ENCODE data around the gene TBL1XR1.

TBL1XR1 gene

DNA sequence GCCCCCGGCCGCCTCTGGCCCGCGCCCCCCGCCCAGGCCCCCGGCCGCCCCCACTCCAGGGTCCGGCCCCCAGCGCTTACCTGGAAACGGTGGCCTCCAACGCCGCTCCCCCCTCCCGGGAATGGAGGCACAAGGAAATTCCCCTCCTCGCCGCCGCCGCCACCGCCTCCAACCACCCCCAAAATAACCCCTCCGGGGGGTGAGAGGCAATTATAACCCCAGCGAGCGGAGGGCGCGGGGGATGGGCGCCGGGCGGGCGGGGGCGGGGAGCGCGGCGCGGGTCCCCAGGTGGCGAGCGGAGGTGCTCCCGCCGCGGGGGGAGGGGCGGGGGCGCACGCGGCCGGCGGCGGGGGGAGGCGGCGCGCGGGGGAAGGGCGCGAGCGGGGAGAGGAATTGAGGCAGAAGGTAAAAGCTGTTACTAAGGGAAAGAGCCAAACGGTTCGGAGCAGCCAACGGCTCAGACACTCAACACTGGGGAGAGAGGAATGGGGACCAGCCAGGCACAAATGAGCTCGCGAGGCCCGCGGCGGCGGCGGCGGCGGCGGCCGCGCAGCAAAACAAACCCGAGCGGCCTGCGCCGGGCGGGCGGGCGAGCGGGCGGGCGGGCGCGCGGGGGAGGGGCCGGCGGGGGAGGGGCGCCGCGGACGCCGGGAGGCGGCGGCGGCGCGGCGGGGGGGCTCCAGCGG lies at the start of gene TBL1XR1:
TSS of gene TBL1XR1 (minus strand) at position 442 of the 686 bp plus-strand sequence. CDS start 132,505 bp downstream, outside the sequence.
- peak; percentile 75 to 82 for DNase-seq

DNA sequence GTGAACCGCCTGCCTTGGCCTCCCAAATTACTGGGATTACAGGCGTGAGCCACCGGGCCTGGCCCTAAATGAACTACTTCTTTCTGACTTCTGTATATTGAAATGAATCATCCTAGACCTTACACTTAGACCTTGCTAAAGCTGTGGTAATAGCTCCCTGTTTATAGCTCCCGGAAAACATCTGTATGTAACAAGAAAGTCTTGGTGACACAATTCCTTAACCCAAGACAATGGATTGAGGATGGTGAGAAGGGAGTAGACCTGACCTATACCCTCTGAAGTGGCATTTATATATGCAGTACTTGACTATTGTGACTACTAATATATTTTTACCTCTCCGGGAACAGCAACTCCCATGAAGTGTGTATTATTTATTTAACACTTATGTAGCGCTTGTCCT lies 48.0 kb upstream of the TBL1XR1 start:
- DNase-seq: no peak

DNA sequence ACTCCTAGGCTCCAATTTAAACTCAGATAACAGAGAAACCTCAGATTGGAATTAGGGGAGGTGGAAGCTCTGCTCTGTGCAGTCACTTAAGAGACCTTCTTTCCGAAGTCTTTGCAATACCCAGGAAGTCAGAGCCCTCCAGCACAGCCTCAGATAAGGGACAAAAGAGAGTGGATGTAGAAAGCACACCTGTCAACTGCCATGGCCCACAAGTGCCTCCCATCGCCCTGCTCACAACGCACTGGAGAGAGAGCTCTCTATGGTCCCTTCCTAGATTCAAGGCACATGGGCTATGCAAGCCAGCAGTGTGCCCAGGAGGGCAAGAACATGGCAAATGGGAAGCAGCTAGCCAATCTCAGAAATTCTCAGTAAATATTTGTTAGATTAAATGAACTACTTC lies 47.3 kb upstream of the TBL1XR1 start:
- no peak for DNase-seq

DNA sequence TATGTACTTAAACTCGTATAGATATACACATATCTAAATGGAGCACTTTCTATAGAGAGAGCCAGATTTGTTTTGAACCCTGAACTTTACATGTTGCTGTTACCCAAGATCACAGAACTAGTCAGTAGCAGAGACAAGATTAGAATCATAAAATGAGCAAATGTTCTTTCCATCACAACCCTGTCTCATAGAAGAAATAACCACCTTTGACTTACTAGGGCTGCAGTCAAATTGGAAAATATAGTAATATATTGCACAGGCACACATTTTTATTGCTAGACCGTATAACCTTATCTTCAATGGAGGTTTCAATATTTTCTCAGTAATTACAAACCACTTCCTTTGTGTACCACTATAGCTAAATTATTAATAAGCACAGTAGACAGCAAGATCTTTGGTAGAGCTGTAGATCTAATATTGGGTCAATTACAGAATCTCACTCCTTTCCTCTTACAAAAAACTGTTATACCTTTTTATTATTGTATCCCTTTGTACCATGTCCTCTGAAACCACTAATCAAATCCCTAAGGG lies 41.5 kb upstream of the TBL1XR1 start:
- DNase-seq: no peak

DNA sequence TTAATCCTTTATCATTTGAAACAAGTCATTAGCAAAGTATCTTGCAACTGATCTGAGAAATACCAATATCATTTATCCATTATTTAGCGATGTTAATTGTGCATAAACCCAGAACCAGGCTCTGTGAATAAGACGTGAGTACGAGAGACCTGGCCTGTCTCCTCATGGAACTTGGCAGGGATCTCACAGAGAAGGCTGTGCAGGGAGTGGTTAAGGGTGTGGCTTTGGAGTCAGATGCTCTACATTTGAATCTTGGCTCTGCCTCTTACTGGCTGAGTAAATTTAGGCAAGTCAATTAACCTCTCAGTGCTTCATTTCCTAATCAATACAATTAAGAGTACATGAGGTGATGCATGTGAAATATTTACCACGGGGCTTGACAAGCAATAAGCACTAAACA lies 39.9 kb upstream of the TBL1XR1 start:
- DNase-seq: no peak

DNA sequence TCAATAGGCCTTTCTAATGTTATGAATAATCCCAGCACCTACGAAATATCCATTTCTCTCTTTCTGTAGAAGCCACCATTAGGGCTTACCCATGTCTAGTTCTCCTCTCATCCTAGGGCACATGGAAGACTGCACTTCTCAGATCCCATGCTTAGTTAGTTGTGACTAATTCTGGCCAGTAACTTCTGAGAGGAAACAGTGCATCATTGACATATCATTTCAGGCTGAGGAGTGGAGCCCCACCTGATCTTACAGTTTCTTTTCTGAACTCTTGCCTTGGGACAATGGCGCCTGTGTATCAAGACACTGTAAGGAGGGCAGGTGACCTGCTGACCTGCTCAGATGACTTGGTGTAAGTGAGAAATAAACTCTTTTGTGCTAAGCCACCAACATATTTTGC lies 39.4 kb upstream of the TBL1XR1 start:
- DNase-seq: no peak

DNA sequence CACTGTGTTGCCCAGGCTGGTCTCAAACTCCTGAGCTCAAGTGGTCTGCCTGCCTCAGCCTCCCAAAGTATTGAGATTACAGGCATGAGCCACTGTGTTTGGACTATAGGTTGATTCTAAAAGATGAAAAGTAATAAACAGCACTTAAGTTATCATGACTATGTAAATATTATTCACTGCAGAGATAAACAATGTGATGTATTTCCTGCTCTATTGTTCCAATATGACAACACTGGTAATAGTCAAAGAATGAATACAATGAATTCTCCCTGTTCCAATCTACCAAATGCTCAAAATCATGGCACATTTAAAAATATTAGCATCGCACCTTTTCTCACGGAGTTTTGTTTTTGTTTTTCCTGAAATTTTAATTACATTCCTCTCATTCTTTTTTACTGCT lies 36.8 kb upstream of the TBL1XR1 start:
- DNase-seq: no peak

DNA sequence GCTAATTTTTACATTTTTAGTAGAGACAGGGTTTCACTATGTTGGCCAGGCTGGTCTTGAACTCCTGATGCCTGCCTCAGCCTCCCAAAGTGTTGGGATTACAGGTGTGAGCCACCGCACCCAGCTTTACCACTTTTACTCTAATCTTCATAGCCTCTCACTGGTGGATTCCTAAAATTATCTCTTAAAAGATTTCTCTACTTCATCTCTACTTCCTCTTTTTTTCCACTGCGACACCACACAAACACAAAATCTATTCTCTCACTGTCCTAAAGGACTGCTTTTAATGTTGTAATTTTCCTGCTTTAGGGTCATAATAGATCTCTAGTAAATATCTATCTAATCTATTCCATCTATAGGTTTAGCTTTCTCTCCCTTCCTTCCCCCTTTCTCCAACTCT lies 34.0 kb upstream of the TBL1XR1 start:
- DNase-seq: no peak

DNA sequence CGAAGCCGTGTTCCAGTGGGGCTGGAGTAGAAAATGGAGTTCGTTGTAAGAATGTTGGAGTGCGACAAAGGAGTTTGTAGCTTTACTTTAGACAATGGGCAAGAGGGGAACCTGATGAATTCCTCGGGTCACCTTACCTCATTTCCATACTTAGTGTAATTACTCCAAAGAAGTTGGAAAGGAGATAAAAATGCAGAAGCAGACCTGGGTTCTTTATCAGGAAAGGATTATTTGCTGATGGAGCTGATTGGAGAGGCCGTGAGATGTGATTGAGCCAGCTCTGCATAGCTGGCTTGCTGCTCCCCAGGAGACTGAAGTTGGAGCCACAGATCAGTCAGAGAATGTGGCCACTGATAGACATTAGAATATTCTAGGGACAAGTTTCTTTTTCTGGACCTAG lies 33.4 kb upstream of the TBL1XR1 start:
- DNase-seq: no peak

DNA sequence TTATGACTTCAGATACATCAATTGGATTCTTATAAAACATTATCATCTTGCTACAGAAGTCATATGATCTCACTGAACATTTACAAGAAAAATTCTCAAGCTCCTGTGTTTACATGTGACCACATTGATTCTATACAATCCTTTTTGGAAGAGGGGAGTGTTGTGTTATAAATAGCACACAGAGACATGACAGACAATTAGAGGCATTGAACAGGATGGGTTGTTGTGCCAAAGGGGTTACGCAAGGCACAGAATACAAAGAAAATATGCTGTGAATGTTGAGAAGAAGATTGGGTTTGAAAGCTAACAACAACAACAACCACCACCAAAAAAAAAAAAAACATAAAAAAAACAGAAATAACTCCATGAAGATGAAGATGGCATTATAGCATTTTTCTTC lies 32.5 kb upstream of the TBL1XR1 start:
- DNase-seq: no peak

DNA sequence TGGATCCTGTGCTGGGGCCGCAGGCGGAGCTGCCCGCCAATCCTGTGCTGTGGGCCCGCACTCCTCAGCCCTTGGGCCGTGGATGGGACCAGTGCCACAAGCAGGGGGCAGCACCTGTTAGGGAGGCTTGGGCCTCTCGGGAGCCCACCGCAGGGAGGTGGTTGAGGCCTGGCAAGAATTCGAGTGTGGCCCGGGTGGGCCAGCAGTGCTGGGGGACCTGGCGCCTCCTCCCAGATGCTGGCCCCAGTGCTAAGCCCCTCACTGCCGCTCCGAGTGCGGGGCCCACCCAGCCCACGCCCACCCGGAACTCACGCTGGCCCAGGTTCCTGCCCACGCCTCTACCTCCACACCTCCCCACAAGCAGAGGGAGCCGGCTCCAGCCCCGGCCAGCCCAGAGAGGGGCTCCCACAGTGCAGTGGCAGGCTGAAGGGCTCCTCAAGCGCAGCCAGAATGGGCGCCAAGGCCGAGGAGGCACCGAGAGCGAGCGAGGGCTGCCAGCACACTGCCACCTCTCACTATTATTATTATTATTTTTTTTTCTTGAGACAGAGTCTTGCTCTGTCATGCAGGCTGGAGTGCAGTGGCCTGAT lies 31.4 kb upstream of the TBL1XR1 start:
- no peak for DNase-seq

DNA sequence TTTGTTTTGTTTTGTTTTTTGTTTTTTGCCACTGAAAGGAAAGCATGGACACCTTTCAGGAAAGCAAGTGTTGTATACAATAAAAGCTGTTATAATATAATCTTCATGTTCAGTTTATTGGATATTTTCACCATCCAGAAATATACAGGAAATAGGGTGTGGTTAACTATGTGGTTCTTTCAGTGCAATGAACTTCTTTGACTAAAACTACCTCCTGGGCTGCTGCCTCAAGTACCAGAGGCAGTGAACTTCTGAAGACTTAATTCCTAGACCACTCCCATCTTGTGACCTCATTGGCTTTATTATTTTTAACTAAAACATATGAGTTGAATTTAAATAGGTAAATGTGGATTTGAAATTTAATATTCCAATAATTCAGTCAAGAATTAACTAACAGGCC lies 27.1 kb upstream of the TBL1XR1 start:
- no peak for DNase-seq

DNA sequence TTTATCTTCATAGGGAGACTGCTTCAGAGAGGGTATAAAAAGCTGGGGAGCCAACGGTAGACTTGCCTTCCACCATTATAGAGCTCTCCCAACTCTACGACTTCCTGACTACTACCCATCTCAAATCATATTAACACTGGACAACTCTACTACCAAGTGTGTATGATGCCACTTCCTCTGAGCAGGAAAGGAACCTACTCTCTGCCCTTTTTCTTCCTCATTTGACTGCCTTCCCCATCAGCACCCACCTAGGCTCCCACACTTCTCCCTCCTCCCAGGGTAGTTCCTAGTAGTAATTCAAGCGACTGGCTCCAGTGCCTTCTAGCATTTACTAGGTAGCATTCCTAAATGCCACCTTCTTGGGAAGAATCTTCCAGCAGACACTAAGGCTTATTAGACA lies 24.5 kb upstream of the TBL1XR1 start:
- DNase-seq: no peak

DNA sequence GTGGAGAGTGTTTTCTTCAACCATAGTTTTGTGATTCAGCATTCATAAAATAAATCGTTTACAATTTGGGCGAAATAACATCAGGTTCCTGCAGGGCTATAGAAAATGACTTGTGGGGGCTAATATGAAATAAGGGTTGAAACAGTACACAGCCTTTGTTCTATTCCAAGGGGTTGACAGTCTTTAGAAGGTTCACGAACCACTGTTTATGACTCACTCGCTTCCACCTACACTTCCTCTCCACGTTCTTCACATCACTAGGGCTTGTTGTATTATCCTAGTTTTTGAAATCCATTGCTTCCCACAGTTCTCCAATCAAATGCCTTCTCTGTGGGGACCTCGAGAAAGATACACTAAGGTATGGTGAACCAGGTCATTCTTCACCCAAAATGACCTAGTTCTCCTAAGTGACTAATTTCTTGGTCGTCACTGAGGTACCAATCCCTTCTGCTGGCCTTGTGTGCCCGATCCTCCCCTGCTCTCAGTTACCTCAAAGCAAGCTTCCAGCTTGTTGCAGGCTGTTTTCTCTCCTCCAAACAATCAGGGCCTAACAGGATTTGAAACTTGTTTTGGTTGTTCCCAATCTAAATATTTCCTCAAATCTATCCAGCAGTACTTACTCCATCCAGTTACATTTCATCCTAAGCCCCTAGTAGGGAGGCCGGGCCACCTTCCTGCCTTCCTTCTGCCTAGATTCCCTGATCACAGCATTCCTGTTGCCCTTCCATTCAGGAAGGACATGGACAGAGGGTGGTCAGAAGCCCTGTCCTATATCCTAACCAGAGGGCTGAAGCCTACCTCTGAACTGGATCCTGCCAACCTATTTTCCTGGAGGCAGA lies 23.1 kb upstream of the TBL1XR1 start:
- no peak for DNase-seq

DNA sequence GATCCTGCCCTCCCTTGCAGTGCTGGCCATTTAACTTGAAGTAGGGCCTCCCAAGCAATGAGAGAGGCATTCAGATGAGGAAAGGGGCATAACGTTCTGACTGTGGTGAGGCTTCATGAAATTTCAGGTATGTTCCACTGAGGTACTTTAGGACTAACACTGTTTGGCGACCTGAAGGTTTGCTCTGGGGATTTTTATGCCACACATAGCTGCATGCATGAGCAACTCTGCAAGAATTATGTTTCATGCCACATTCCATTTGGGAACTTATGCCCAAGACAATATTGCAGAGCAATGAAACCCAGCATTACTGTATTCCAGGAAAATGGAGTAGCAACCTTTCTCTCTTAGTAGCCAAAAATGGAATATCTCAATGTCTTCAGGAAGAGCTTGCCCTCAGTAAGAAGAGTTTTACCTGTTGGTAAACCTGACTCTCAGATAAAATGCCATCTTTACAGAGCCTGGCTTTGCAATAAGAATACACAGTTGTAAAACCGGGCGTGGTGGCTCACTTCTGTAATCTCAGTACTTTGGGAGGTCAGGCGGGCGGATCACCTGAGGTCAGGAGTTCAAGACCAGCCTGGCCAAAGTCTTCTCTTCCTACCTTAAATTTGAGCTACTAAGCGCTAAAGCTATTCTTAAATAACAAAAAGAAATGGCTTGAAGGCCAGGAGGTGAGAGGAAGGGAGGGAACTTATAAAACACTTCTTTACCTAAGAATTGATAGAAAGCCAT lies 16.7 kb upstream of the TBL1XR1 start:
- no peak for DNase-seq

DNA sequence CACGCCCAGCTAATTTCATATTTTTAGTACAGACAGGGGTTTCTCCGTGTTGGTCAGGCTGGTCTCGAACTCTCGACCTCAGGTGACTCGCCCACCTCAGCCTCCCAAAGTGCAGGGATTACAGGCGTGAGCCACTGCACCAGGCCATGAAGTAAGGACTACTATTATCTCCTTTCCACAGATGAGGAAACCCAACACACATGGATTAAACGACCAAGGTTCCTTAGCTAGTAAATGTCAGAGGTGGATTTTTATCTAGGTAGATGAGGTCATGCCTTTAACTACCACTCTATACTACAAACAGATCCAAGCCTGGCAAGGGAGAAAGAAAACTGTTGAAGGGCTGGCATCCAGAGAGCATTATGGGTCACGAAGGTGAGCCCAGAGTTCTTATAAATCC lies 15.5 kb upstream of the TBL1XR1 start:
- DNase-seq: no peak

DNA sequence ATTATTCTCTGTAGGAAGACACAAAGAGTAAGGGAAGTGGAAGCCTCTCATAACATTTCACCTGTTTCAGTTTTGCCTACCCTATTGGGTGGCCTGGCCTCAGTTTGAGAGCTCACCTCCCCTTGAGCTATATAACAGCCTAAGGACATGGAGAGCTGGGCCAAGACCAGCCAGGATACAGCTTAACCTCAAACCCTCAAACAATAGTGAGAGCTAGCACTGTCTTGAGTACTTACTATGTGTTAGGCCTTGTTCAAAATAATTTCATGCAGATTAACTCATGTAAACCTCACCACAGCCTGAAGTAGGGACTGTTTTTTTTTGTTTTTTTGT lies 15.0 kb upstream of the TBL1XR1 start:
- no peak for DNase-seq

DNA sequence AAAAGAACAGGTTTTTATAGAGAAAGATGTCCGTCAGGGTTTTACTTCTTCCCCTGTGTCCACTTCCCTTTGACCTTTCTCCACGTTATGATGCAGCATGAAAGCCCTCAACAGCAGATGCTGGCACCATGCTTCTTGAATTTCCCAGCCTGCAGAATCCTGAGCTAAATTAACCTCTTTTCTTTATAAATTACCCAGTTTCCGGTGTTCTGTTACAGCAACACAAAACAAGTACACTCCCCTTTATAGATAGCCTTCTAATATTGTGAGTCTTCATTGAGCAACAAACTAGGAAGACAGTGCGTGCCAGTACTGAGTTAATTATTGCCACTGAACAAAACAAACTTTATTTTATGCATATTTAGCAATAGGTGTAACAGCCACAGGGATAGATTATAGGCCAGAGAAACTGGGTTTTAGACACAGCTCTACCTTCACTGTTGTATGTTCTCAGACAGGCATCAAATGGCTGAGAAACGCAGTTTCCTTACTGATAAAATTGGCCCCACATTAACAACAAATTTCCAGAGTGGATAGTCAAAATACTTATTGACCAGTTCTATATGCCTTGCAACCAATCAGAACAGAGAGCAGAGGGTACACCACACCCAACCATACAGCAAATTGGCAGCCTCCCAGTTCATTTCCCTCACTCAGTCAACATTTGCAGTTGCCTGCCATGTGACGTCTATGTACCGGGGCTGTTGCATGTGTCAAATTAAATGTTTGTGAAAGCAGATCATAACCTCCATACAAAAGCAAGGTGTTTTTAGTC lies 14.4 kb upstream of the TBL1XR1 start:
- DNase-seq: no peak

DNA sequence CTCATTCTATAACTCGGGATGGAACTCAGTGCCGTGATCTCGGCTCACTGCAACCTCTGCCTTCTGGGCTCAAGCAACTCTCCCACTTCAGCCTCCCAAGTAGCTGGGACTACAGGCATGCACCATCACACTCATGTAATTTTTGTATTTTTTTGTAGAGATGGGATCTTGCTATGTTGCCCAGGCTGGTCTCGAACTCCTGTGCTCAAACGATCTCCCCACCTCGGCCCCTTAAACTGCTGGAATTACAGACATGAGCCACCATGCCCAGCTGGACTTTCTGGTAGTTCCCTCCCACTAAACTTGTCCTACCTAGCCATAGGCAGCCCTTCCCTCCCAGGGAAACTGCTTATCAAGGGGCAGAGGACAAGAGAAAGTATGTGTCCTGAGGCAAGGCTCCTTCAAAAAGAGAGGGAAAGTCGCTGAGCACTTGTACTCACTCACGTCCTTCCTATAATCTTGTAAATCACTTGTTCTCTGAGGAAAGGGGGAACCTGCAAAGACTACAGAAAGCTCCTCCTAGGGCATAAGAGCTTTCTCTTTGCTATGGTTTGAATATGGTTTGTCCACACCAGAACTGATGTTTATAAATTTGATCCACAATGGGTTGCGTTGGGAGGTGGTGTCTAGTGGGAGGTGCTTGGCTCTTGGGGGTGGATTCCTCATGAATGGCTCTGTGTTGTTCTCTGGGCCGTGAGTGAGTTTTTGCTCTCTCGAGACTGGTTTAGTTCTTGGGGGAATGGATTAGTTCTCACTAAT lies 13.6 kb upstream of the TBL1XR1 start:
- DNase-seq: no peak

DNA sequence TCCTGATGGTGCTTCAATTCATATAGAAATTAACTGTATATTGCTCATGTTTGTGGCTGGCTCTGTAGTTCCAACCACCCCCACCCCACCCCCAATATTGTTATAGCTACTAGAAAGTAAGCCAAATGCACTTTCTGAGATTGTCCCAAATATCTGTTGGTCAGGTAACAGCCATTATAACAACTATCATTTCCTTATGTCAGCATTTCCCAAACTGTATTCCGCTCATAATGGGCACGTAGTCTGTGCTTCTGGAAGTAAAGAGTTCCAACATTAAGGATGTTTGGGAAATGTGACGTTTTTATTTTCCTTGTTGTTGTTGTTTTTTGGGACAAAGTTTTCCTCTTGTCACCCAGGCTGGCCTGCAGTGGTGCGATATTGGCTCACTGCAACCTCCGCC lies 12.2 kb upstream of the TBL1XR1 start:
- DNase-seq: no peak

DNA sequence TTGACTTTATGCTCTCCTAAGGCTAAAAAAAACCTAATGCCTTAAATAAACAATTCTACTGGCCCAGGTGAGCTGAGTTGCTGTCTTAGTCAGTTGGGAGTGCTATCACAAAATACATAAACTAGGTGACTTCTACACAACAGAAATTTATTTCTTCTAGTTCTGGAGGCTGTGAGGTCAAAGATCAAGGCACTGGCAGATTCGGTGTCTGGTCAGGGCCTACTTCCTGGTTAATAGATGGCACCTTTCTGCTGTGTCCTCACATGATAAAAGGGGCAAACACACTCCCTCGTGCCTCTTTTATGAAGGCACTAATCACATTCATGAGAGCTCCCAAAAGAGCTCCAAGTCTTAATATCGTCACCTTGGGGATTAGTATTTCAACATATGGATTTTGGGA lies 11.5 kb upstream of the TBL1XR1 start:
- DNase-seq: no peak

DNA sequence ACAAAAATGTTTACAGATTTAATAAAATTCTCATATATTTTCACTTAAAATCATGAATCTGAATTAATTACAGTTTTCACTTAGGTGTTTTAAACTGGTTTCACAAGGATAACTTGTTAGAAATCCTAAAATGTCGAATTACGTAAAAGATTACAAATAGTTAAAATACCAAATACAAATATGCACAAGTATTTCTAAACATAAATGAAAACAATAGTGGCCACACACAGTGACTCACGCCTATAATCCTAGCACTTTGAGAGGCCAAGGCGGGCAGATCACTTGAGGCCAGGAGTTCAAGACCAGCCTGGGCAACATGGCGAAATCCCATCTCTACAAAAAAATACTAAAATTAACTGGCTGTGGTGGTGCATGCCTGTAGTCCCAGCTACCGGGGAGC lies 10.9 kb upstream of the TBL1XR1 start:
- DNase-seq: no peak
